Measurements from ENCODE around the gene DRG1.
"Not testable (repeated sequence)": the region's sequence is repeated elsewhere in the genome, so short reads cannot be mapped to it uniquely, and the experiment has no call there.

DRG1 gene

DNA sequence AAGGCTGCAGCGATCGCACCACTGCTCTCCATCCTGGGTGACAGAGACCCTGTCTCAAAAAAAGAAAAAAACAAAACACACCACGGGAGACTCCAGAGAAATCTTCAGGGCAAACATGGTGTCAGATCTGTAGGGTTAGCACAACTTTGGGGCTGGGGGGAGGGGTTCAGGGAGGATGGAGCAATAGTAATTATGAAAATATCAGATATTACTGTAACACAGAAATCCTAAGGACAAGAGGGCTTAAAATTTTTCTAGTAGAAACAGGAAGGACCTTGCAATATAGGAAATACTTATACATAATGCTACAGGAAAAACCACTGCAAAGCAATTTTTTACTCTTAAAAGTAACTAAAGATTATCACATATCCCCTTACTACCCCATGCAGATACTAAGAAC lies 76.4 kb downstream of the DRG1 start:
- TF ChIP-seq, protein P1, sequence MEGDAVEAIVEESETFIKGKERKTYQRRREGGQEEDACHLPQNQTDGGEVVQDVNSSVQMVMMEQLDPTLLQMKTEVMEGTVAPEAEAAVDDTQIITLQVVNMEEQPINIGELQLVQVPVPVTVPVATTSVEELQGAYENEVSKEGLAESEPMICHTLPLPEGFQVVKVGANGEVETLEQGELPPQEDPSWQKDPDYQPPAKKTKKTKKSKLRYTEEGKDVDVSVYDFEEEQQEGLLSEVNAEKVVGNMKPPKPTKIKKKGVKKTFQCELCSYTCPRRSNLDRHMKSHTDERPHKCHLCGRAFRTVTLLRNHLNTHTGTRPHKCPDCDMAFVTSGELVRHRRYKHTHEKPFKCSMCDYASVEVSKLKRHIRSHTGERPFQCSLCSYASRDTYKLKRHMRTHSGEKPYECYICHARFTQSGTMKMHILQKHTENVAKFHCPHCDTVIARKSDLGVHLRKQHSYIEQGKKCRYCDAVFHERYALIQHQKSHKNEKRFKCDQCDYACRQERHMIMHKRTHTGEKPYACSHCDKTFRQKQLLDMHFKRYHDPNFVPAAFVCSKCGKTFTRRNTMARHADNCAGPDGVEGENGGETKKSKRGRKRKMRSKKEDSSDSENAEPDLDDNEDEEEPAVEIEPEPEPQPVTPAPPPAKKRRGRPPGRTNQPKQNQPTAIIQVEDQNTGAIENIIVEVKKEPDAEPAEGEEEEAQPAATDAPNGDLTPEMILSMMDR (conservative IDR thresholded peaks at IDR 0.05; ENCODE audit: low read depth, low read length), result no peak
- H3K4me3 ChIP-seq (ENCODE audit: low read depth, low read length), result no peak overlapping the region
- no peak for DNase-seq (ENCODE audit: low read depth)

DNA sequence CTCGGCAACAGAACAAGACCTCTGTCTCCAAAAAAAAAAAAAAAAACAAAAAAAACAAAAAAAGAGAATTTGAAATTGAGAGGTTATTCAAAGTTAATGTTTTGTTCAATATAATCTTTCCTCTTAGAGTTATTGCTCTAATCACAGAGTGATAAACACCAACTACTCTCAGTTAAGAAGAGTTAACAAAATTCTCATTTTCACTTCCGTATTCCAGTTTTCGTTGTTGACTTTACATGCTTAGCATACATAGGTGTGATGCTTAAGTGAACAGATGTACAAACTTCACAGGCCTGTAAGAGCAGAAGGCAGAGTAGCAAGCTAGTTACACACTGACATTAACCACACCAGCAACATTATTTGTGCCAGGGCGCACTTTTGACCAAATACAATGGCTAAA lies 77.9 kb downstream of the DRG1 start:
- TF ChIP-seq, protein P1 (conservative IDR thresholded peaks at IDR 0.05; ENCODE audit: low read depth, low read length), result no peak
- H3K4me3 ChIP-seq (ENCODE audit: low read depth, low read length), result no peak overlapping the region
- no peak for DNase-seq (ENCODE audit: low read depth)

DNA sequence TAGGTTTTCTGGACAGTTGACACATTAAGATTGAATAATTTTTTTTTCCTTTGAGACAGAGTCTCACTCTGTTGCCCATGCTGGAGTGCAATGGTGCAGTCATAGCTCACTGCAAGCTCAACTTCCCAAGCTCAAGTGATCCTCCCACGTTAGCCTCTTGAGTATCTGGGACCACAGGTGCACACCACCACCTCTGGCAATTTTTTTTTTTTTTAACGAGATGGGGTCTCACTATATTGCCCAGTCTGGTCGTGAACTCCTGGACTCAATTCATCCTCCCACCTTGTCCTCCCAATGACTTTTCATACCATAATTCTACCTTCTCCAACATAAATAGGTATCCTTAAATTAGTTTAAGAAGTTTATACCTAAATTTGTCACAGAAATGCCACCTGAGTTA lies 81.7 kb downstream of the DRG1 start:
- H3K4me3 ChIP-seq (ENCODE audit: low read depth, low read length), result no peak overlapping the region
- no peak for DNase-seq (ENCODE audit: low read depth)
- TF ChIP-seq, protein P1 (conservative IDR thresholded peaks at IDR 0.05; ENCODE audit: low read depth, low read length), result no peak

DNA sequence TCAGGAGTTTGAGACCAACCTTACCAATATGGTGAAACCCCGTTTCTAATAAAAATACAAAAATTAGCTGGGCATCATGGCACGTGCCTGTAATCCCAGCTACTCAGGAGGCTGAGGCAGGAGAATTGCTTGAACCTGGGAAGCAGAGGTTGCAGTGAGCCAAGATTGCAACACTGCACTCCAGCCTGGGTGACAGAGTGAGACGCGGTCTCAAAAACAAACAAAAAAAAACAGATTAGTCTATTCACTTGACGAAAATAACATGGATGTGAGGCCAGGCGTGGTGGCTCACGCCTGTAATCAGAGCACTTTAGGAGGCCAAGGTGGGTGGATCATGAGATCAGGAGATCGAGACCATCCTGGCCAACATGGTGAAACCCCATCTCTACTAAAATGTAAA lies 83.1 kb downstream of the DRG1 start:
- not testable (repeated sequence) for H3K4me3 ChIP-seq (ENCODE audit: low read depth, low read length); DNase-seq (ENCODE audit: low read depth)

All from choroid plexus epithelial cell (primary cell).